NB4 (cell line): ENCODE data around the gene CHAF1B.

Experiments
- DNase-seq: peaks from one replicate; pipeline ENCODE4 v3.0.0; 2010; ENCODE audit warnings: low read depth
- H3K4me3 ChIP-seq: one replicate; pipeline ENCODE4 v1.5.1; 2011; ENCODE audit warnings: mild to moderate bottlenecking, low read depth, low read length, moderate library complexity
- MYC ChIP-seq: IDR thresholded peaks from 2 replicates; pipeline ENCODE4 v1.6.1; 2011; ENCODE audit warnings: low read depth, low read length
- POLR2A ChIP-seq: IDR thresholded peaks from 2 replicates; pipeline ENCODE4 v1.6.1; 2011; ENCODE audit warnings: mild to moderate bottlenecking; ENCODE audit not compliant: insufficient read length; ENCODE audit errors: extremely low read depth
- TF ChIP-seq, protein P1 (sequence below): IDR thresholded peaks from 2 replicates; pipeline ENCODE4 v1.6.1; 2011; ENCODE audit warnings: low read depth, low read length
- TF ChIP-seq, protein P2 (sequence below): IDR thresholded peaks from one replicate; pipeline ENCODE4 v1.5.1; 2012; ENCODE audit warnings: low read depth, low read length

CHAF1B gene

DNA sequence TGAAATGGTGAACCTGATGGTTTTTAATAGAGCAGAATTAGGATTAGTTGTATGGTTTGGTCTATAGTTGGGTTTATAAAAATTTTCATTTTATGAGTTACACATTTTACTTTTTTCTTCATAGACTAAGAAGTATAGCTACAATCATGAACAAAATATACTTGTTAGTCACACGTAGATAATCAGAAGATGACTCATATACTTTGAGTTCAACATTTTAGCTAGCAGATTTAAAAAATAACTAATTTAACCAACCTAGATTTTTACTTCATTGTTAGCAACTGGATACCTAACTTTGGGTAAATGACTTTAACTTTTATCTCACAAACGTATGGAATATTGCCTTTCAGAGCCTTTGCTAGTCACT is 37.2 kb upstream of the CHAF1B start:
- H3K4me3 ChIP-seq: no peak overlapping the region
- no peak for DNase-seq
- TF ChIP-seq, protein P1, sequence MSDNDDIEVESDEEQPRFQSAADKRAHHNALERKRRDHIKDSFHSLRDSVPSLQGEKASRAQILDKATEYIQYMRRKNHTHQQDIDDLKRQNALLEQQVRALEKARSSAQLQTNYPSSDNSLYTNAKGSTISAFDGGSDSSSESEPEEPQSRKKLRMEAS: no peak
- no peak for TF ChIP-seq POLR2A
- no peak for TF ChIP-seq MYC
- TF ChIP-seq, protein P2, sequence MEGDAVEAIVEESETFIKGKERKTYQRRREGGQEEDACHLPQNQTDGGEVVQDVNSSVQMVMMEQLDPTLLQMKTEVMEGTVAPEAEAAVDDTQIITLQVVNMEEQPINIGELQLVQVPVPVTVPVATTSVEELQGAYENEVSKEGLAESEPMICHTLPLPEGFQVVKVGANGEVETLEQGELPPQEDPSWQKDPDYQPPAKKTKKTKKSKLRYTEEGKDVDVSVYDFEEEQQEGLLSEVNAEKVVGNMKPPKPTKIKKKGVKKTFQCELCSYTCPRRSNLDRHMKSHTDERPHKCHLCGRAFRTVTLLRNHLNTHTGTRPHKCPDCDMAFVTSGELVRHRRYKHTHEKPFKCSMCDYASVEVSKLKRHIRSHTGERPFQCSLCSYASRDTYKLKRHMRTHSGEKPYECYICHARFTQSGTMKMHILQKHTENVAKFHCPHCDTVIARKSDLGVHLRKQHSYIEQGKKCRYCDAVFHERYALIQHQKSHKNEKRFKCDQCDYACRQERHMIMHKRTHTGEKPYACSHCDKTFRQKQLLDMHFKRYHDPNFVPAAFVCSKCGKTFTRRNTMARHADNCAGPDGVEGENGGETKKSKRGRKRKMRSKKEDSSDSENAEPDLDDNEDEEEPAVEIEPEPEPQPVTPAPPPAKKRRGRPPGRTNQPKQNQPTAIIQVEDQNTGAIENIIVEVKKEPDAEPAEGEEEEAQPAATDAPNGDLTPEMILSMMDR: no peak

DNA sequence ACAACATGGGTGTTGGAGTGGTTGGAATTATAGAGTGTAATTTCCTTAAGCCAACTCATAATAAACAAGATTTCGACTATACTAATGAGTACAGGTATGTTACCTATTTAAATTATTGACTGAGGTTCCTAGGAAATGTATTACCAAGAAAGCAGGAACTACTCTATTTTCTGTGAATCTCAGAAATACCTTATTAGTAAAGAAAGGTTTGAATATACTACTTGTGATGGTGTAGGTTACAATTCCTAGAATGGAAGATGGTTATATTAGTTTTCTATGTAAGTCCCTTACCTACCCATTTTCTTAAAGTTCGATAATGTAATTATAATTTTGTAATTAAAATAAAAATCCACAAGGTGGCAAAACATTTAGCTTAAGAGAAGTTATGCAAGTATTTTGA is 35.9 kb upstream of the CHAF1B start:
- TF ChIP-seq, protein P1: no peak
- no peak for TF ChIP-seq POLR2A
- no peak for TF ChIP-seq MYC
- TF ChIP-seq, protein P2: no peak
- no peak overlapping the region for H3K4me3 ChIP-seq
- DNase-seq: no peak

DNA sequence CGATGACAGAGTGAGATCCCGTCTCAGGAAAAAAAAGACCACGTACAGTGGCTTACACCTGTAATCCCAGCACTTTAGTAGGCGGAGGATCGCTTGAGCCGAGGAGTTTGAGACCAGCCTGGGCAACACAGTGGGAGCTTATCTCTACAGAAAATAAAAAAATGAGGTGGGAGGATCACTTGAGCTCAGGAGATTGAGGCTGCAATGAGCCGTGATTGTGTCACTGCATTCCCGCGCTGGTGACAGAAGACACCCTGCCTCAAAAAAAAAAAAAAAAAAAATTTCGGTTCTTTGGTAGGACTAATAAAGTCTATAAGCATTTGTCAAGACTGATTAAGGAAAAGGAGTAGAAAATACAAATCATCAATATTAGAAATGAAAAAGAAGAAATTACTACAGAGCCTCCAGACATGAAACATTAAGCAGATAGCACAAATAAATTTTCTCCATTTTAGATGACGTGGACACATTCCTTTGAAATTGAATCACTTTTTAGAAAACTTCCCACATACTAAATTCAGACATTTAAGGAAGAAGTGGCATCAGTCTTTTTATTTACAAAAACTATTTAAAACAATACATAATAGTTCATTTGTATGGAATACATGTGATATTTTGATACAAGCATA is 34.8 kb upstream of the CHAF1B start:
- no peak overlapping the region for H3K4me3 ChIP-seq
- TF ChIP-seq POLR2A (no peak), MYC (no peak)
- TF ChIP-seq, protein P1: no peak
- TF ChIP-seq, protein P2: no peak
- DNase-seq: no peak

DNA sequence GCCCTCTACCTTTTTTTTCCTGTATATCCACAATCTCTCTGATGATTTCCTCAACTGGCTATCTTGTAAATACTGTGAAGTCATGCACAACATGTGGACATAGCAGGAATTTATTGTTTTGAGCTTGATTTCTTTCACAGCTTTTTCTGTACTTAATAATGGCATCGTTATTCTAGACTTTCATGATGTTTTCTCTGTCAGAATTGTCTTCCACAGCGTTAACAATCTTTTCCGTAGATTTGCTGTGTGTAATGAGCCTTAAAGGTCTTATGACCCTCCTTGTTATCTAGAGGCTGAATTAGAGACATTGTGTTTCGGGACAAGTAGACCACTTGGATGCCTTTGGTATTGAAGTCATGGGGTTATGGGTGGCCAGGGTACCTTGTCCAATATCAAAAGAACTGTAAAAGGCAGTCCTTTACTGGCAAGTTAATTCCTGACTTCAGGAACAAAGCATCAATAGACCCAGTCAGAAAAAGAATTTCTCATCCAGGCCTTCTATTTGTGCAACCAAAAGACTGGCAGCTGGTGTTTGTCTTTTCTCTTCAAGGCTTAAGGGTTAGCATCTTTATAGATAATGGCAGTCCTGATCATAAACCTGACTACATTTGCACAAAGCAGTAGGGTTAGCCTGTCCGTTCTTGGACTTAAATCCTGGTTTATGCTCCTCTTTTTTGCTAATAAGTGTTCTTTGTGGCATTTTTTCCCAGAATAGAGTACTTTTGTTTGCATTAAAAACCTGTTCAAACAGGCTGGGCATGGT is 30.1 kb upstream of the CHAF1B start:
- DNase-seq: no peak
- TF ChIP-seq, protein P2: no peak
- TF ChIP-seq, protein P1: no peak
- TF ChIP-seq MYC: no peak
- TF ChIP-seq POLR2A: no peak
- H3K4me3 ChIP-seq: no peak overlapping the region

DNA sequence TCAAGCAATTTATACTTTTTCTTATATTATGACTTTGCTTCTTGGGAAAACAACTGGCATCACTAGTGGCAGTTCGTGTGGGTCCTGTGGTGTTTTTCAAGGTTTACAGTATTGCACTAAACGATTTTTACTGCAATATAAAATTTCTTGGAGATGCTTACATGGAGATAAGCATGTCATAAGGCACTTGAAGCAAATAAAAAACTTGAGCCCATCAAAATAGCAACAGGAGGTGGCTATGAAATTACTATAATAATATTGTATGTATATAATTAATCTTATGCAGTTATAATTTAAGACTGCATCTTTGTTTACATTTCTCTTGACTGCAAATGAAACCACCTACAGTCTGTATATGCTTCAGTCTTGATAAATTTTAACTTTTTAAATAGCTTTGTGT is 29.3 kb upstream of the CHAF1B start:
- TF ChIP-seq, protein P2: no peak
- no peak for TF ChIP-seq MYC
- no peak for TF ChIP-seq POLR2A
- TF ChIP-seq, protein P1: no peak
- H3K4me3 ChIP-seq: no peak overlapping the region
- no peak for DNase-seq
